ENCODE results near the gene PHACTR3. TPM values are rescaled to one million over a fixed set of nuclear protein-coding genes. Genes with fewer than 3 reads are reported as not detected.

Gene PHACTR3
- total RNA-seq, 1 experiment from 2014 or later, result not detected

DNA sequence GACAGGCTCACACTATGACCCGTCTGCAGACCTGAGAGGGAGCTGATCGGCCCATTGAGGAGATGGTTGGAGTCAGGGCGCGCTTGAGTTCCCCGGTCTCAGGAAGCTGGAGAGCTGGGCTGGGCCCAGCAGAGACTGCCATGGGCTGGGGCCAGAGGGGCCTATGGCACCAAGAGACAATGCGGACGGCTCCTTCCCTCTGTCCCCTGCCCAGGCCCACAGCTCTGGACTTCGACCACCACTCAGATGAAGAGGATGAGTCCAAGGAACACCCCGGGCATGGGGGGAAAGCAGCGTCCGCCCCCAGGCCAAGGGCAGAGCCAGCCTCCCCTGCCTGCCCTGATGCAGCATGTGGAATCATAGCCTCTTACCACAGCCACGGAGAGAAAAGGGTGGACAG is 40.2 kb upstream of the PHACTR3 start:
- Histone ChIP-seq H3K9me2 (replicated peaks; ENCODE audit: insufficient read depth, low read length) (no peaks in the 10 kb centered on the region), H3K9me3 (ENCODE audit: low read length) (no peaks in the 10 kb centered on the region)

DNA sequence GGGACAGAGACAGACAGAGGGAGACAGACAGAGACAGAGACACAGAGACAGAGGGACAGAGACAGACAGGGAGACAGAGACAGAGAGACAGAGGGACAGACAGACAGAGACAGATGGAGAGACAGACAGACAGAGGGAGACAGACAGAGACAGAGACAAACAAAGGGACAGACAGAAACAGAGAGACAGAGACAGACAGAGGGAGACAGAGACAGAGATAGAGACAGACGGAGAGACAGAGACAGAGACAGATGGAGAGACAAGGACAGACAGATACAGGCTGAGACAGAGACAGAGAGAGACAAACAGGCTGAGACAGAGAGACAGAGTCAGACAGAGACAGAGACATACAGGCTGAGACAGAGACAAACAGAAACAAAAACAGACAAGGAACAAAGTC is 39.4 kb upstream of the PHACTR3 start:
- no peaks in the 10 kb centered on the region for H4K20me1 ChIP-seq (ENCODE audit: insufficient read depth, low read depth, low read length)
- H3K79me2 ChIP-seq (ENCODE audit: low read length), result no peaks in the 10 kb centered on the region
- no peak overlapping the region for H2AFZ ChIP-seq (ENCODE audit: low read length)
- DNase-seq, result no peak
- H3K9me2 ChIP-seq (replicated peaks; ENCODE audit: insufficient read depth, low read length), result no peaks in the 10 kb centered on the region
- H3K4me2 ChIP-seq (ENCODE audit: low read depth, low read length, poor library complexity, severe bottlenecking), result no peak overlapping the region
- no peaks in the 10 kb centered on the region for H3K27me3 ChIP-seq (ENCODE audit: low read length)
- no peak overlapping the region for H3K27ac ChIP-seq (ENCODE audit: low read length)
- H3K9ac ChIP-seq (ENCODE audit: low read length), result no peak overlapping the region
- no peak overlapping the region for H3K4me3 ChIP-seq (ENCODE audit: low read length)
- no peaks in the 10 kb centered on the region for H3K36me3 ChIP-seq (ENCODE audit: insufficient read depth, low read length)
- no peaks in the 10 kb centered on the region for H3K9me3 ChIP-seq (ENCODE audit: low read length)
- no peaks in the 10 kb centered on the region for H3K4me1 ChIP-seq (ENCODE audit: low read length)

More for the DNA sequence above, 40.2 kb upstream of the PHACTR3 start:
- no peak overlapping the region for H3K9ac ChIP-seq (ENCODE audit: low read length)
- H3K4me1 ChIP-seq (ENCODE audit: low read length), result no peaks in the 10 kb centered on the region
- no peak overlapping the region for H3K4me3 ChIP-seq (ENCODE audit: low read length)
- DNase-seq, result no peak
- no peak overlapping the region for H2AFZ ChIP-seq (ENCODE audit: low read length)
- no peaks in the 10 kb centered on the region for H3K27me3 ChIP-seq (ENCODE audit: low read length)
- no peaks in the 10 kb centered on the region for H3K36me3 ChIP-seq (ENCODE audit: insufficient read depth, low read length)
- no peak overlapping the region for H3K4me2 ChIP-seq (ENCODE audit: low read depth, low read length, poor library complexity, severe bottlenecking)
- no peak overlapping the region for H3K27ac ChIP-seq (ENCODE audit: low read length)
- H4K20me1 ChIP-seq (ENCODE audit: insufficient read depth, low read depth, low read length), result no peaks in the 10 kb centered on the region
- no peaks in the 10 kb centered on the region for H3K79me2 ChIP-seq (ENCODE audit: low read length)

GRCh38 chr20:59565768-59566461 is 38.4 kb upstream of the PHACTR3 start:
- no peaks in the 10 kb centered on the region for H3K4me1 ChIP-seq (ENCODE audit: low read length)
- H3K79me2 ChIP-seq (ENCODE audit: low read length), result no peaks in the 10 kb centered on the region
- H3K4me2 ChIP-seq (ENCODE audit: low read depth, low read length, poor library complexity, severe bottlenecking), result no peak overlapping the region
- no peak overlapping the region for H3K27ac ChIP-seq (ENCODE audit: low read length)
- H3K27me3 ChIP-seq (ENCODE audit: low read length), result no peaks in the 10 kb centered on the region
- H3K9ac ChIP-seq (ENCODE audit: low read length), result no peak overlapping the region
- no peaks in the 10 kb centered on the region for H4K20me1 ChIP-seq (ENCODE audit: insufficient read depth, low read depth, low read length)
- no peak overlapping the region for H3K4me3 ChIP-seq (ENCODE audit: low read length)
- H3K9me2 ChIP-seq (replicated peaks; ENCODE audit: insufficient read depth, low read length), result no peaks in the 10 kb centered on the region
- H2AFZ ChIP-seq (ENCODE audit: low read length), result no peak overlapping the region
- H3K36me3 ChIP-seq (ENCODE audit: insufficient read depth, low read length), result no peaks in the 10 kb centered on the region
- no peaks in the 10 kb centered on the region for H3K9me3 ChIP-seq (ENCODE audit: low read length)
- no peak for DNase-seq

DNA sequence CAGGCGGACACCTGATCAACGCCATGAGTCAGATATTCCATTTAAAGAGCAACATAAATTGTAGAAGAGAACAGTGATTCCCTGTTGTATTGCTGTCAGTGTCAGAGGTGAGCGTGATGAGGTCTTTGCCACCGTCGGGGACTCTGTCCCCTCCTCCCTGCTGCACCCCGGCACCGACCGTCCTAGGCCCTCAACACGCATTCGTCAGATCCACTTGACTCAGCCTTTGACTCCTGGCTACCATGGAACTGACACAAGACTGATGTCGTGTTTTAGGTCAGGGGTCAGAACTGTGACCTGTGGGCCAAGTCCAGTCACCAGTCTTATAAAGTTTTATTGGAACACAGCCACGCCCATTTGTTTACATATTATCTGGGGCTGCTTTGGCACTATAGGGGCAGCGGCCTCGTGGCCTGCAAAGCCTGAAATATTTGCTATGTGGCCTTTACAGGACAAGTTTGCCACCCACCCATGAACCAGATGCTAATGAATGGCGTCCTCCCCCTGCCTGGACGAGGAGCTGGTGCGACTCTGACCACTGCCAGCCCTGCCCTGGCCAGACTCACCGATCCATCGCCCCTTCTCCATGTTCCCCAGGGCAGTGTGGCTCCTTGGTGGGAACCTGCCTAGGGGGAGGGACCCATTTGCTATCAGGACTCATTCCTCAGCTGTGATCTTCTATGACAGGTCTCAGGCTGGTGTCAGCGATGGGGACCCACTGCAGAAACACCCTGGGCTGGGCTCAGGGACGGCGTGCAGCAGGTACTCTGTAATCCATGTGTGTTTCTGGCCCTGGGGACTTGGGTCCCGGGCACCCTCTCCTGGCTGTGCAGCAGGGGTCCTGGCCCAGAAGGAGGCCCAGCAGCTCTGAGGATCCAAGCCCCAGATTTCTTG is 37.5 kb upstream of the PHACTR3 start:
- Histone ChIP-seq H3K27me3 (ENCODE audit: low read length) (no peaks in the 10 kb centered on the region), H3K9me3 (ENCODE audit: low read length) (no peaks in the 10 kb centered on the region), H3K4me3 (ENCODE audit: low read length) (no peak overlapping the region), H3K9ac (ENCODE audit: low read length) (no peak overlapping the region), H3K27ac (ENCODE audit: low read length) (no peak overlapping the region), H3K9me2 (replicated peaks; ENCODE audit: insufficient read depth, low read length) (no peaks in the 10 kb centered on the region), H4K20me1 (ENCODE audit: insufficient read depth, low read depth, low read length) (no peaks in the 10 kb centered on the region), H3K79me2 (ENCODE audit: low read length) (no peaks in the 10 kb centered on the region), H3K4me2 (ENCODE audit: low read depth, low read length, poor library complexity, severe bottlenecking) (no peak overlapping the region), H3K36me3 (ENCODE audit: insufficient read depth, low read length) (no peaks in the 10 kb centered on the region), H2AFZ (ENCODE audit: low read length) (no peak overlapping the region), H3K4me1 (ENCODE audit: low read length) (no peaks in the 10 kb centered on the region)
- no peak for DNase-seq

DNA sequence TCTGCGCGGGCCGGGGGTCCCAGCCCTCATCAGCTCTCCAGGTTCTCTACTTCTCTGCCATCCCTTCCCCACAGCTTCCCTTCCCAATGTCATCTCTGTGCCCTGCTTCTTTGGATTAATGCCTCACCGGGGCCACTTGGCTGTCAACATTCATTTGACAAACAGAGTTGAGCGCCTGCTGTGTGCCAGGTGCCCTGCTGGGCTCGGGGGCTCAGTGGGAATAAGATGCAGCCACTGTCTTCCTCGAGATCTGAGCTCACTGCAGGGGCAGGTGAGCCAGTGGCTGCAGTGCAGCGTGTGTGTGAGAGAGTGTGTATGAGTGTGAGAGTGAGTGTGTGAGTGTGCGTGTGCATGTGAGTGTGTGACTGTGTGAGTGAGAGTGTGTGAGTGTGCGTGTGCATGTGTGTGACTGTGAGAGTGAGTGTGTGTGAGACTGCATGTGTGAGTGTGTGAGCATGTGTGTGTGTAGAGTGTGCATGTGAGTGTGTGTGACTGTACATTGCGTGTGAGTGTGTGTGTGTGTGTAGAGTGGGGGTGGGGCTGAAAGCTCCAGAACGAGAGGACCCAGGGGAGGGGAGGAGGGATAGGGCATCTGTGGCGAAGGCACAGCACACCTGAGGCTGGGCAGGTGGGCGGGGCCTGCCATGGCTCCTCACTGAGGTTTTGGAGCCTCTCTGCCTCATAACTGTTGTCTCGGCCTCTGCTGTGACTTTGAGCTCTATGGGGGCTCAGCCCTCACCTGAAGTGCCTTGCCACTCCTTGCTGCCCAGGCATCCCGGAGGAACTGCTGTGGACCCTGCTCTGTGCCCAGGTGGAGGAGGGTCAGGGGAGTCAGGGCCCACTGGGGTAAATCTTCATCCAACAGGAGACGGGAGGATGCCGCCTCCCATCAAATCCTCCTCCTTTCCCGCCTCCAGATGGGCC is 36.5 kb upstream of the PHACTR3 start:
- Histone ChIP-seq H3K4me3 (ENCODE audit: low read length) (no peak overlapping the region), H3K4me1 (ENCODE audit: low read length) (no peaks in the 10 kb centered on the region), H3K9me2 (replicated peaks; ENCODE audit: insufficient read depth, low read length) (no peaks in the 10 kb centered on the region), H3K9ac (ENCODE audit: low read length) (no peak overlapping the region), H2AFZ (ENCODE audit: low read length) (no peak overlapping the region), H3K9me3 (ENCODE audit: low read length) (no peaks in the 10 kb centered on the region), H3K36me3 (ENCODE audit: insufficient read depth, low read length) (no peaks in the 10 kb centered on the region), H4K20me1 (ENCODE audit: insufficient read depth, low read depth, low read length) (no peaks in the 10 kb centered on the region), H3K79me2 (ENCODE audit: low read length) (no peaks in the 10 kb centered on the region), H3K27ac (ENCODE audit: low read length) (no peak overlapping the region), H3K4me2 (ENCODE audit: low read depth, low read length, poor library complexity, severe bottlenecking) (no peak overlapping the region), H3K27me3 (ENCODE audit: low read length) (no peaks in the 10 kb centered on the region)
- no peak for DNase-seq

DNA sequence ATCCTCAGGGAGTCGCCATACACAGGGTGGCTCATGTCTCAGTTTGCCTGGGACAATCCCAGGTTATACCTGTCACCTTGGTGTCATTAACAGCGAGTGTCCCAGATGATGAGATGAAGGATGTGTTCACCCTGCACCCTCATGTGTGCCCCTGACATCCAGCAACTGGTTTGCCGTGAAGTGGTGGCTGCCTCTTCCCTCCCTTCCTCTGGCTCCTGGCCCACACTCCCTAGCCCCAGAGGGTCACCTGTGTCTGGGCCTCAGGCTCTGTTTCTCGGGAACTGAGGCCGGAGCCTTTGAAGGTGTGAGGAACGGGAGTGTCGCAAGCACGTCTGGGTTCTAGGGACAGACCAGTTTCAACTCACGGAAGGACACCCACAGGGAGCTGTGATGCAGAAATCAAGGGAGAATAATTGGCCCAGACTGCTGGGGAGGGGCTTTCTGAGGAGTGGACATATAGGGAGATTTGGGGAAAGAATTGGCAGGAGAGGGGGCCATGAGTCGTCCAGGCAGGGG is 35.8 kb upstream of the PHACTR3 start:
- H4K20me1 ChIP-seq (ENCODE audit: insufficient read depth, low read depth, low read length), result no peaks in the 10 kb centered on the region
- H2AFZ ChIP-seq (ENCODE audit: low read length), result no peak overlapping the region
- H3K4me1 ChIP-seq (ENCODE audit: low read length), result no peaks in the 10 kb centered on the region
- no peak overlapping the region for H3K4me2 ChIP-seq (ENCODE audit: low read depth, low read length, poor library complexity, severe bottlenecking)
- no peak overlapping the region for H3K4me3 ChIP-seq (ENCODE audit: low read length)
- H3K9me2 ChIP-seq (replicated peaks; ENCODE audit: insufficient read depth, low read length), result no peaks in the 10 kb centered on the region
- H3K79me2 ChIP-seq (ENCODE audit: low read length), result no peaks in the 10 kb centered on the region
- H3K9me3 ChIP-seq (ENCODE audit: low read length), result no peaks in the 10 kb centered on the region
- H3K27me3 ChIP-seq (ENCODE audit: low read length), result no peaks in the 10 kb centered on the region
- H3K36me3 ChIP-seq (ENCODE audit: insufficient read depth, low read length), result no peaks in the 10 kb centered on the region
- no peak overlapping the region for H3K9ac ChIP-seq (ENCODE audit: low read length)
- H3K27ac ChIP-seq (ENCODE audit: low read length), result no peak overlapping the region
- DNase-seq, result no peak

DNA sequence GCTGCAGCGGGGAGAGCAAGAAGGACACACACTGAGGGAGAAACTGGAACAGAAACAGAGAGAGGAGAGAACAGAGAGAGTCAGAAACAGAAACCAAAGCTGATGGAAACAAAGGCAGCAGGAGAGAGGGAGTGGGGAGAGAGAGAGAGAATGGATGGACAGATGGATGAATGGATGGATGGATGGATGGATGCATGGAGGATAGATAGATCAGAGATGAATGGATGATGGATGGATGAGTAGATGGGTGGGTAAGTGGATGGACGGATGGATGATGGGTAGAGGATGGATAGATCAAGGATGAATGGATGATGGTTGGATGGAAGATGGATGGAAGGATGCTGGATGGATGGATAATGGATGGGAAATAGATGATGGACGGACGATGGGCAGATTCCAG is 35.0 kb upstream of the PHACTR3 start:
- H3K4me1 ChIP-seq (ENCODE audit: low read length), result no peaks in the 10 kb centered on the region
- no peak overlapping the region for H2AFZ ChIP-seq (ENCODE audit: low read length)
- H3K27ac ChIP-seq (ENCODE audit: low read length), result no peak overlapping the region
- H3K4me2 ChIP-seq (ENCODE audit: low read depth, low read length, poor library complexity, severe bottlenecking), result no peak overlapping the region
- no peak overlapping the region for H3K9ac ChIP-seq (ENCODE audit: low read length)
- H3K27me3 ChIP-seq (ENCODE audit: low read length), result no peaks in the 10 kb centered on the region
- no peaks in the 10 kb centered on the region for H4K20me1 ChIP-seq (ENCODE audit: insufficient read depth, low read depth, low read length)
- no peaks in the 10 kb centered on the region for H3K79me2 ChIP-seq (ENCODE audit: low read length)
- no peak overlapping the region for H3K4me3 ChIP-seq (ENCODE audit: low read length)
- H3K9me2 ChIP-seq (replicated peaks; ENCODE audit: insufficient read depth, low read length), result no peaks in the 10 kb centered on the region
- H3K9me3 ChIP-seq (ENCODE audit: low read length), result no peaks in the 10 kb centered on the region
- no peak for DNase-seq
- H3K36me3 ChIP-seq (ENCODE audit: insufficient read depth, low read length), result no peaks in the 10 kb centered on the region
